GM12873 (cell line): ENCODE data around the gene ANAPC10.

Experiments used
- TF ChIP-seq, protein P1 (sequence below): IDR thresholded peaks from 2 replicates; pipeline ENCODE4 v1.5.1; 2012; ENCODE audit warnings: low read depth, mild to moderate bottlenecking, moderate library complexity, low read length, control low read depth; ENCODE audit not compliant: insufficient read depth; ENCODE audit errors: missing control alignments

Gene ANAPC10

DNA sequence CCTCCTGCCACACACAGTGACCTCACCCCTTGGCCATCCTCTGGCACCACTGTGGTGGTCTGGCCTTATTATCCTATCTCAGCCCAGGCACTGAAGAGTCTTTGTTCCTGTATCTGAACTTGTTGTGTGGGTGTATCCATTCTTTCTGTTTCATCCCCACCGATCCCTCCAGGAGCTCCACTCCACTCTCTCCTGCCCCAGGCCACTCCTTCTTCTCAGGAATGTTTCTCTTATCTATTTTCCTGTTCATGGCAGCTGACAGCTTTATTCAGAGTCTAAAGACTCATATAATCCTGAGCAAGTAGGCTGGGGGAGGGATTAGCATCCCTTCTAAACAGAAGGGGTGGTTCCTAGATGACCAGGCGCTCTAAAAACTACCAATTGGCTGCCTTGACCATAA is 150.0 kb downstream of the ANAPC10 start:
- TF ChIP-seq, protein P1, sequence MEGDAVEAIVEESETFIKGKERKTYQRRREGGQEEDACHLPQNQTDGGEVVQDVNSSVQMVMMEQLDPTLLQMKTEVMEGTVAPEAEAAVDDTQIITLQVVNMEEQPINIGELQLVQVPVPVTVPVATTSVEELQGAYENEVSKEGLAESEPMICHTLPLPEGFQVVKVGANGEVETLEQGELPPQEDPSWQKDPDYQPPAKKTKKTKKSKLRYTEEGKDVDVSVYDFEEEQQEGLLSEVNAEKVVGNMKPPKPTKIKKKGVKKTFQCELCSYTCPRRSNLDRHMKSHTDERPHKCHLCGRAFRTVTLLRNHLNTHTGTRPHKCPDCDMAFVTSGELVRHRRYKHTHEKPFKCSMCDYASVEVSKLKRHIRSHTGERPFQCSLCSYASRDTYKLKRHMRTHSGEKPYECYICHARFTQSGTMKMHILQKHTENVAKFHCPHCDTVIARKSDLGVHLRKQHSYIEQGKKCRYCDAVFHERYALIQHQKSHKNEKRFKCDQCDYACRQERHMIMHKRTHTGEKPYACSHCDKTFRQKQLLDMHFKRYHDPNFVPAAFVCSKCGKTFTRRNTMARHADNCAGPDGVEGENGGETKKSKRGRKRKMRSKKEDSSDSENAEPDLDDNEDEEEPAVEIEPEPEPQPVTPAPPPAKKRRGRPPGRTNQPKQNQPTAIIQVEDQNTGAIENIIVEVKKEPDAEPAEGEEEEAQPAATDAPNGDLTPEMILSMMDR: no peak
